Astrocyte (in vitro differentiated cells and primary cell): ENCODE measurements around the gene SIAE. TPM values are rescaled to one million over a fixed set of nuclear protein-coding genes. Genes with fewer than 3 reads are reported as not detected.

Source experiments
- DNase-seq: peaks from one replicate; pipeline ENCODE4 v3.0.0-alpha.2; 2010; ENCODE audit warnings: low read depth
- FAIRE-seq: peaks from 2 replicates; lab custom pipeline; 2011; peaks lifted over from hg19 to GRCh38; lab: Jason Lieb, UNC
- H2AFZ ChIP-seq: 2 replicates; pipeline ENCODE4 v1.6.0; 2012; ENCODE audit warnings: low read depth, low read length, inconsistent platforms
- H3K27ac ChIP-seq: 2 replicates; pipeline ENCODE4 v1.5.1; 2011; ENCODE audit warnings: low read depth, low read length, inconsistent platforms
- H3K27me3 ChIP-seq: 2 replicates; pipeline ENCODE4 v1.6.0; 2011; ENCODE audit warnings: low read length, inconsistent platforms; ENCODE audit not compliant: insufficient read depth
- H3K36me3 ChIP-seq: 2 replicates; pipeline ENCODE4 v1.5.1; 2011; ENCODE audit warnings: low read length, inconsistent platforms; ENCODE audit not compliant: insufficient read depth
- H3K4me1 ChIP-seq: 2 replicates; pipeline ENCODE4 v1.5.1; 2011; ENCODE audit warnings: low read length, inconsistent platforms; ENCODE audit not compliant: insufficient read depth
- H3K4me2 ChIP-seq: 2 replicates; pipeline ENCODE4 v1.6.0; 2012; ENCODE audit warnings: low read length, inconsistent platforms
- H3K4me3 ChIP-seq: 2 replicates; pipeline ENCODE4 v1.5.1; 2011; ENCODE audit warnings: low read depth, mild to moderate bottlenecking, low read length, inconsistent platforms; ENCODE audit not compliant: insufficient read depth
- H3K79me2 ChIP-seq: 2 replicates; pipeline ENCODE4 v1.6.0; 2012; ENCODE audit warnings: mild to moderate bottlenecking, low read length, inconsistent platforms; ENCODE audit not compliant: insufficient read depth
- H3K9ac ChIP-seq: 2 replicates; pipeline ENCODE4 v1.6.0; 2012; ENCODE audit warnings: mild to moderate bottlenecking, low read length, inconsistent platforms
- H3K9me3 ChIP-seq: 2 replicates; pipeline ENCODE4 v1.5.1; 2012; ENCODE audit warnings: low read depth, mild to moderate bottlenecking, low read length, inconsistent platforms; ENCODE audit not compliant: insufficient read depth
- H4K20me1 ChIP-seq: 2 replicates; pipeline ENCODE4 v1.6.0; 2012; ENCODE audit warnings: low read length, inconsistent platforms; ENCODE audit not compliant: insufficient read depth
- H3K27ac Mint-ChIP-seq: one replicate; pipeline ENCODE4 v1.8.0; 2021; ENCODE audit warnings: mild to moderate bottlenecking, mixed read lengths; ENCODE audit not compliant: unreplicated experiment
- H3K27me3 Mint-ChIP-seq: one replicate; pipeline ENCODE4 v1.8.0; 2021; ENCODE audit warnings: low read depth, mixed read lengths; ENCODE audit not compliant: unreplicated experiment
- H3K36me3 Mint-ChIP-seq: one replicate; pipeline ENCODE4 v1.8.0; 2021; ENCODE audit warnings: low read depth, mixed read lengths; ENCODE audit not compliant: unreplicated experiment
- H3K4me1 Mint-ChIP-seq: one replicate; pipeline ENCODE4 v1.8.0; 2021; ENCODE audit warnings: low read depth, mixed read lengths; ENCODE audit not compliant: unreplicated experiment
- H3K4me3 Mint-ChIP-seq: one replicate; pipeline ENCODE4 v1.8.0; 2021; ENCODE audit warnings: mild to moderate bottlenecking, moderate library complexity, mixed read lengths; ENCODE audit not compliant: unreplicated experiment
- H3K9me3 Mint-ChIP-seq: one replicate; pipeline ENCODE4 v1.8.0; 2021; ENCODE audit warnings: mild to moderate bottlenecking, mixed read lengths; ENCODE audit not compliant: unreplicated experiment
- EZH2 ChIP-seq: IDR thresholded peaks from 2 replicates; pipeline ENCODE4 v1.6.1; 2012; ENCODE audit warnings: mild to moderate bottlenecking, low read length, inconsistent platforms; ENCODE audit not compliant: insufficient read depth
- total RNA-seq: library from RNA; stranded (reverse); gene quantifications from 2 replicates; pipeline ENCODE4 v1.2.1, GENCODE V29; 2021
- TF ChIP-seq, protein P1 (sequence below): IDR thresholded peaks from 2 replicates; pipeline ENCODE4 v1.5.1; 2011; ENCODE audit warnings: low read depth, mild to moderate bottlenecking, inconsistent platforms, low read length, moderate library complexity; ENCODE audit not compliant: insufficient read depth

Gene SIAE
- total RNA-seq, 1 donor from 2014 or later = 15.4 TPM

DNA sequence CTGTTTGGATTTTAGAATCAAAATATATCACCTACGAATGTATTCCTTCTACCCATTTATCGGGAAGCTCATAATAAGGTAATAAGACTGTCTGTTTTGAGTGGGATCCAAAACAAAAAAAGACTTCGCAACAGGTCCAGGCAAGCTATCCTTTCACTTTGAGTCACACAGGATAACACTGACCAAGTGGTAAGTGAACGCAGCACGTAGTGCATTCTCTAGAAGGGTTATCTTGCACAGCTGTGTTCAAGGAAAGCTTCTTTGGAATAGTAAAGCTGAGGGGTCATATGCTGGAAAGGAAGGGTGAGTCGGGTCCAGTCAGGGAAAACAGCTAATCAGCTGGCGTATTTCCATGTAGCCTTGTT, 43.9 kb upstream of the SIAE start:
- Histone ChIP-seq H3K4me1 (peaks cover 16% of the 10 kb centered on the region), H3K4me3 (peak overlapping the region; percentile 54), H3K4me2 (peak overlapping the region; percentile 95), H3K9ac (peak overlapping the region; percentile 10), H3K36me3 (no peaks in the 10 kb centered on the region), H3K27ac (no peak overlapping the region), H3K79me2 (no peaks in the 10 kb centered on the region), H3K27me3 (peaks cover 20% of the 10 kb centered on the region), H4K20me1 (no peaks in the 10 kb centered on the region), H3K9me3 (no peaks in the 10 kb centered on the region), H2AFZ (no peak overlapping the region)
- Mint-ChIP-seq H3K36me3 (peaks cover 2% of the 10 kb centered on the region), H3K9me3 (peaks cover 3% of the 10 kb centered on the region), H3K27ac (no peak overlapping the region), H3K4me1 (peaks cover 26% of the 10 kb centered on the region), H3K27me3 (peaks cover 49% of the 10 kb centered on the region), H3K4me3 (peak overlapping the region; percentile 77)
- TF ChIP-seq EZH2 = no peak
- TF ChIP-seq, protein P1, sequence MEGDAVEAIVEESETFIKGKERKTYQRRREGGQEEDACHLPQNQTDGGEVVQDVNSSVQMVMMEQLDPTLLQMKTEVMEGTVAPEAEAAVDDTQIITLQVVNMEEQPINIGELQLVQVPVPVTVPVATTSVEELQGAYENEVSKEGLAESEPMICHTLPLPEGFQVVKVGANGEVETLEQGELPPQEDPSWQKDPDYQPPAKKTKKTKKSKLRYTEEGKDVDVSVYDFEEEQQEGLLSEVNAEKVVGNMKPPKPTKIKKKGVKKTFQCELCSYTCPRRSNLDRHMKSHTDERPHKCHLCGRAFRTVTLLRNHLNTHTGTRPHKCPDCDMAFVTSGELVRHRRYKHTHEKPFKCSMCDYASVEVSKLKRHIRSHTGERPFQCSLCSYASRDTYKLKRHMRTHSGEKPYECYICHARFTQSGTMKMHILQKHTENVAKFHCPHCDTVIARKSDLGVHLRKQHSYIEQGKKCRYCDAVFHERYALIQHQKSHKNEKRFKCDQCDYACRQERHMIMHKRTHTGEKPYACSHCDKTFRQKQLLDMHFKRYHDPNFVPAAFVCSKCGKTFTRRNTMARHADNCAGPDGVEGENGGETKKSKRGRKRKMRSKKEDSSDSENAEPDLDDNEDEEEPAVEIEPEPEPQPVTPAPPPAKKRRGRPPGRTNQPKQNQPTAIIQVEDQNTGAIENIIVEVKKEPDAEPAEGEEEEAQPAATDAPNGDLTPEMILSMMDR = no peak
- FAIRE-seq (no peak), DNase-seq (no peak)

GRCh38 chr11:124716591-124716990, 43.1 kb upstream of the SIAE start:
- Histone ChIP-seq H3K4me1 (peaks cover 16% of the 10 kb centered on the region), H4K20me1 (no peaks in the 10 kb centered on the region), H3K36me3 (no peaks in the 10 kb centered on the region), H3K4me3 (no peak overlapping the region), H3K27ac (no peak overlapping the region), H2AFZ (no peak overlapping the region), H3K9ac (no peak overlapping the region), H3K27me3 (peaks cover 20% of the 10 kb centered on the region), H3K9me3 (no peaks in the 10 kb centered on the region), H3K79me2 (no peaks in the 10 kb centered on the region), H3K4me2 (peak overlapping the region; percentile 44)
- Mint-ChIP-seq H3K4me1 (peaks cover 23% of the 10 kb centered on the region), H3K36me3 (peaks cover 2% of the 10 kb centered on the region), H3K9me3 (peaks cover 3% of the 10 kb centered on the region), H3K27me3 (peaks cover 44% of the 10 kb centered on the region), H3K27ac (peak overlapping the region; percentile 26), H3K4me3 (no peak overlapping the region)
- FAIRE-seq = no peak
- TF ChIP-seq EZH2 = no peak
- TF ChIP-seq, protein P1 = no peak
- DNase-seq = peak; percentile 44

DNA sequence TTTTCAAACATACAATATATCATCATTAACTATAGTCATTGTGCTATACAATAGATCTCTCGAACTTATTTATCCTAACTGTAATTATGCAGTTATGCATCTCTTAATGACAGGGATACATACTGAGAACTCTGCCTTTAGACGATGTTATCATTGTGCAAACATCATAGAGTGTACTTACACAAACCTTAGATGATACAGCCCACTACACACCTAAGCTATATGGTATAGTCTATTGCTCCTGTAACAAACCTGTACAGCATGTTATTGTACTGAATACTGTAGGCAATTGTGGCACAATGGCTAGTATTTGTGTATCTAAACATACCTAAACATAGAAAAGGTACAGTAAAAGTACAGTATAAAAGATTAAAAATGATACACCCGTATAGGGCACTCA, 38.9 kb upstream of the SIAE start:
- Mint-ChIP-seq H3K4me3 (no peak overlapping the region), H3K27ac (no peak overlapping the region), H3K27me3 (peaks cover 16% of the 10 kb centered on the region), H3K4me1 (peaks cover 7% of the 10 kb centered on the region), H3K9me3 (peaks cover 4% of the 10 kb centered on the region), H3K36me3 (no peaks in the 10 kb centered on the region)
- Histone ChIP-seq H3K27ac (no peak overlapping the region), H3K27me3 (no peaks in the 10 kb centered on the region), H3K9me3 (no peaks in the 10 kb centered on the region), H3K4me2 (no peak overlapping the region), H3K9ac (no peak overlapping the region), H4K20me1 (no peaks in the 10 kb centered on the region), H3K4me1 (peaks cover 8% of the 10 kb centered on the region), H2AFZ (no peak overlapping the region), H3K4me3 (no peak overlapping the region), H3K36me3 (no peaks in the 10 kb centered on the region), H3K79me2 (no peaks in the 10 kb centered on the region)
- no peak for DNase-seq
- no peak for TF ChIP-seq EZH2
- TF ChIP-seq, protein P1 = no peak
- no peak for FAIRE-seq
